SU-DHL-6 (cell line): ENCODE measurements around the gene PCDHB6.
"Not testable (repeated sequence)": the region's sequence is repeated elsewhere in the genome, so short reads cannot be mapped to it uniquely, and the experiment has no call there.

Source experiments
- CTCF ChIP-seq: fragments of 200-600 bp; sonication (generic); IDR thresholded peaks from one replicate; pipeline ENCODE4 v1.5.1; 2017; ENCODE audit warnings: antibody characterized with exemption, mild to moderate bottlenecking, low read length, moderate library complexity; ENCODE audit not compliant: insufficient read depth, poor library complexity, severe bottlenecking
- EZH2phosphoT487 ChIP-seq: fragments of 200-600 bp; sonication (generic), shearing (Covaris generic); conservative IDR thresholded peaks from 2 replicates; pipeline ENCODE4 v1.6.1; 2018; ENCODE audit warnings: mild to moderate bottlenecking, antibody characterized with exemption, low read length, moderate library complexity, mixed read lengths

GRCh38 chr5:141179876-141180275 lies 30.0 kb downstream of the PCDHB6 start:
- TF ChIP-seq CTCF, EZH2phosphoT487: not testable (repeated sequence)
